GM19468 (cell line): ENCODE results near the gene DNAJC11.
"Not testable (repeated sequence)": the region's sequence is repeated elsewhere in the genome, so short reads cannot be mapped to it uniquely, and the experiment has no call there.

Experiments
- ATAC-seq: cut with Tn5 transposase; IDR thresholded peaks from one replicate; pipeline ENCODE4 v1.9.1; 2021; ENCODE audit warnings: mild to moderate bottlenecking, moderate library complexity, moderate number of reproducible peaks; ENCODE audit not compliant: unreplicated experiment; ENCODE audit errors: extremely low read depth

Gene DNAJC11, protein sequence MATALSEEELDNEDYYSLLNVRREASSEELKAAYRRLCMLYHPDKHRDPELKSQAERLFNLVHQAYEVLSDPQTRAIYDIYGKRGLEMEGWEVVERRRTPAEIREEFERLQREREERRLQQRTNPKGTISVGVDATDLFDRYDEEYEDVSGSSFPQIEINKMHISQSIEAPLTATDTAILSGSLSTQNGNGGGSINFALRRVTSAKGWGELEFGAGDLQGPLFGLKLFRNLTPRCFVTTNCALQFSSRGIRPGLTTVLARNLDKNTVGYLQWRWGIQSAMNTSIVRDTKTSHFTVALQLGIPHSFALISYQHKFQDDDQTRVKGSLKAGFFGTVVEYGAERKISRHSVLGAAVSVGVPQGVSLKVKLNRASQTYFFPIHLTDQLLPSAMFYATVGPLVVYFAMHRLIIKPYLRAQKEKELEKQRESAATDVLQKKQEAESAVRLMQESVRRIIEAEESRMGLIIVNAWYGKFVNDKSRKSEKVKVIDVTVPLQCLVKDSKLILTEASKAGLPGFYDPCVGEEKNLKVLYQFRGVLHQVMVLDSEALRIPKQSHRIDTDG

GRCh38 chr1:6701437-6702153, at the start of gene DNAJC11:
Gene DNAJC11 (minus strand): TSS chr1:6701816. CDS start chr1:6701800, 16 bp downstream.
- ATAC-seq, result peak; percentile 69

- ATAC-seq, result no peak
Measured at GRCh38 chr1:6750490-6750889, 48.9 kb upstream of the DNAJC11 start.

DNA sequence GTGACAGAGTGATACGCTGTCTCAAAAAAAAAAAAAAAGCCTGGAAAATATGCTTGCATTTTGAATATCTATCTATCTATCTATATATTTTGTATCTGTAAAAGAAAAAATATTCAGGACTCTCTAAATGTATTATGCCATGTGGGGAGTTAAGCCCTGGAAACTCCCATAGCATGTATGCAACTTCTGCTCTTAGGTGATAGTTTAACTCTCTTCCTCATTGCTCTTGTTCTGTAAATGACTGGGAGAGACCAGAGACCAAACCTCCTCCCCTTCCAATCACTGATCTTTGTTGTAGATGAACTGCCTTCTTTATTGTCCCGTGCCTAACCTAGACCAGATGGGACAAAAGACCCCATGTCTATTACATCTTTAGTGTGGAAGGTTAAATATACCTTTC, 46.1 kb upstream of the DNAJC11 start:
- ATAC-seq, result no peak

DNA sequence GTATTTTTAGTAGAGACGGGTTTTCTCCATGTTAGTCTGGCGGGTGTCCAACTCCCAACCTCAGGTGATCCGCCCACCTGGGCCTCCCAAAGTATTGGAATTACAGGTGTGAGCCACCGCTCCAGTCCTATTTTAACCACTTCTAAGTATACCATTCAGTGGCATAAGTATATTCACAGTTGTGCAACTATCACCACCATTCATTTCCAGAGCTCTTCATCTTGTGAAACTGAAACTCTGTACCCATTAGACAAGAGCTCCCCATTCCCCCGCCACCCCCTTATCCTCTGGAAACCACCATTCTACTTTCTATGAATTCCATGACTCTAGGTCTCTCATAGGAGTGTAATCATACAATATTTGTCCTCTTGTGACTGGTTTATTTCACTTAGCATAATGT, 43.5 kb upstream of the DNAJC11 start:
- no peak for ATAC-seq

DNA sequence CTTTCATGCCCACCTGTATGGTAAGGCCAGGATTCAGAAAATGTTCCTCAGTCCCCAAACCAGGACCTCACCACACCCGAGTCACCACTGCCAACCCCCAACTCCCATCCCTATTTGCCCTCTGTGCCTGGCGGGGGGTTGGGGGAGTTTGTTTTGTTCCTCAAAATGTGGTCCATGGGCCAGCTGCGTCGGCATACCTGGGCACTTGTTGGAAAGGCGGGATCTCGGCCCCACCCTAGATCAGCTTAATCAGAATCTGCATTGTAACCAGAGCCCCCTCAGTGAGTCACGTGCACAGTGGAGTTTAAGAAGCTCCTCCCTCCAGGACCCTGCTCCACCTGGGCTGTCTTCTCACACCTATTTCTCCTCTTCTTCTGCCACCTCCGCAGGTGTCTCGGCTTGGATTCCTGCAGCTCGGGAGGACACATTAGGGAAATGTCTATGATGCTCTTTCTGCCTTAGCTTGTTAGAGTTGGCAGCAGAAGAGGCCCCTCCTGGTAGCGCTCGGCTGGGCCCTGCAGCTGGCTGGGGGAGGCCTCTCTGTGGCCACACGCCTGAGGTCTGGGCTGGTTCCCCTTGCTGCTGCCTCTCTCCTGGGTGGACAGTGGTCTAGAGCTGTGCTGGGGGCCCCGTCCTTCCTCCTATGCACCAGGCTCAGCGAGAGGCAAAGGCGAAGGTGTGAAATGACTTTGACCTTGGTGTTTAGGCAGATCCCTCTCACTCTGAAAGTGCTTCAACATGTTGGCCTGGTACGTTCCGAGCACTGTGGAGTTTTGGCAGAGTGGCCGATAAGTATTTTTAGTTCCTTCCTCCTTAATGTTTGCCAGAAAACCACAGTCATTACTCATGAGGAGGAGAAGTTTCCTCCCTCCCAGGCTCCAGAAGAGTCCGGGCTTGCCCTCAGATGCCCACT, 41.8 kb upstream of the DNAJC11 start:
- no peak for ATAC-seq

GRCh38 chr1:6742676-6743188, 41.1 kb upstream of the DNAJC11 start:
- ATAC-seq, result not testable (repeated sequence)

GRCh38 chr1:6738987-6739676, 37.5 kb upstream of the DNAJC11 start:
- no peak for ATAC-seq

GRCh38 chr1:6732942-6733341, 31.3 kb upstream of the DNAJC11 start:
- no peak for ATAC-seq

- ATAC-seq, result no peak
Measured at GRCh38 chr1:6731905-6732304, 30.3 kb upstream of the DNAJC11 start.

DNA sequence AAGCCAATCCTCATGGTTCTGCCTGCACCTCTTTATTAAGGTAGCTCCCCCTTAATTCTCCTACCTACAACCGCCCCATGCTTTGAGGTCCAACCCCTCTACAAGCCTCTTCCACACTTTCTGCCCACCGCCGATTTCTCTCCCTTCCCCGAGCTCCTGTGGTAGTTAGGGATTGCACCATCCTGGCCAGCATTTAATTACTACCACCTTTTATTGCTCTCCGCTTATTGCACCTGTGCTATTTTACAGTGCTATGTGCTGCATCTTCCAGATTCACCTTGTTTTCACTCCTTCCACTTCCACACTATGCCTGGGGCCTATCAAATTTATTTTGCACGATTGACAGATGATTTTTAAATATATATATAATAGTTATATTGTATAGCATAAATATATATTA, 29.3 kb upstream of the DNAJC11 start:
- no peak for ATAC-seq

DNA sequence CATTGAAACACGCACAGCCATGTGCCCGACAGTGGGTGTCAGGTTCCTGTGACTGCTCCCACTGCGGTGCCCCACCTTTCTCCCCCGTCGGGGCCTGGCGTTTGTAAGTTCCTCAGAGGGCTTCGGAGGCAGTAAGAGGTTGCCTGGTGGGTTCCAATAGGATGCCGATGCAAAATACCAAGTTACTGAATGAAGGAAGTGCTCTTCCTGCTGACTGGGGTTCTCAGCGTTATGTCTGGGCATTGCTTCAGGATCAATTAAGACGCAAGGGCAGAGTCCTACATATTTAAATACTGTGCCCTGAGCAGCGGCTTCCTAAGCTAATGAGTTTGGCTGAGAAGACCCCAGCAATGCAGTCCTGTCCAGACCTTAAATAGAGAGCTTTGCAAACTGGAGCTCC, 28.9 kb upstream of the DNAJC11 start:
- ATAC-seq, result no peak

GRCh38 chr1:6727535-6727934, 25.9 kb upstream of the DNAJC11 start:
- ATAC-seq, result no peak

DNA sequence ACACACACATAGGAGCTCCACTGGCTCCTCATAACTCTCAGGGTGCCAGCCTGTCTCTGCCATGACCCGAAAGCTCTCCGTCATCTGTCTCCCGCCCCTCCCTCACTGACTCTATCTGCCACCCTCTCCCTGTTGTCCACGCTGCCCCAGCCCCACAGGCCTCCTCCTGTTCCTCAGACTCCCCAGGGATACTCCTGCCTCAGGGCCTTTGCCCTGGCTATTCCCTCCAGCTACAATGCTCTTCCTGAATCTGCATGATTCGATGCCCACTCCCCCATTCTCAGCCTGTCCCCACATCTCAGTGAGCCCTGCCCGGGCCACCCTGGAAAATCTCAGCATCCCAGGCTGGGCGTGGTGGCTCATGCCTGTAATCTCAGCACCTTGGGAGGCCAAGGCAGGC, 24.6 kb upstream of the DNAJC11 start:
- ATAC-seq, result no peak

- no peak for ATAC-seq
Measured at GRCh38 chr1:6724517-6725141, 23.0 kb upstream of the DNAJC11 start.

- ATAC-seq, result no peak
Measured at GRCh38 chr1:6723621-6724428, 22.2 kb upstream of the DNAJC11 start.

DNA sequence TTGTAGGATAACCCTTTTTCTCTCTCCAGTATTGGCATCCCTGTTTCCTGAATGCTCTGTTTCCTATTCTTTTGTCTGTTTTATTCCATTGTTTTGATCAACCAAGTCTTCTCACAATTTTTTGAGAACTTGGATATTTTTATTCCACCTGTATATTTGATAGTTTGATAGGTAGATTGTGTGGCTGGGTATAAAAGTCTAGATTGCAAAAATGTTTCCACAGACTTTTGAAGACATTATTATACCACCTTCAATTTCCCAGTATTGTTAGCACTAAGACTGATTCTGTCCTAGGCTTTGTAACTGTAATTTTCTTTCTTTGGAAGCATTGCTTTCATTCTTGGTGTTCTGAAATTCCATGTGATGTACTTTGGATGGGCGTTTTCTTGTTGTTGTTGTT, 9.6 kb upstream of the DNAJC11 start:
- ATAC-seq, result no peak

DNA sequence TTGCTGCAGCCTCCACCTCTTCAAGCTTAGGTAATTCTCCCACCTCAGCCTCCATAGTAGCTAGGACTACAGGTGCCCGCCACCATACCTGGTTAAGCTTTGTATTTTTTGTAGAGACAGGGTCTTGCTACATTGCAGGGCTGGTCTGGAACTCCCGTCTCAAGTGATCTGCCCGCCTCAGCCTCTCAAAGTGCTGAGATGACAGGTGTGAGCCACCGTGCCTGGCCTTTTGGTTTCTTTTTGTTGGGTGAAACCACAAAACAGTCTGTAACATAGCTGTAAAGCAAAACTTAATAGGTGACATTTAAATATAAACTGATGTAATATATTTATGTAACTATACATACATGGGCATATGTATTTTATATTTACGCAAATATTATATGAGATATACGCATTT, 3.1 kb upstream of the DNAJC11 start:
- ATAC-seq, result no peak

DNA sequence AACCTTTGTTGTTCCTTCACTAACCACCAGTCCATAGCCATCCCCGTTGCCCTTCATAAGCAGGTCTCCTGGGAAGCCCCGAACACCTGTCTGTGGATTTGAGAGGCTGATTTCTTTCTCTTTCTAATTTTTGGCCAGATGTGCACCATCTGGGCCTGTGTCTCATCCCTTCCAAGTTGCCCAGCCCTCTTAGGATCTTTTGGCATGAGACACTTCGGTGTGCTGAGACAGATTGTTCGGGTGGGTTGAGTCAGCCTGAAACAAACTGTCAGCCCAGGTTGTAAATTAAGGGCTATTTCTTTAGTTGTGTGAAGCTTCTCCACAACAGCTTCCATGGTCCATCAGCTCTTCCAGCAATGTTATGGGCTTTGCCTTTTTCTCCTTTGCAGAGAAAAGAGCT, 1.4 kb upstream of the DNAJC11 start:
- ATAC-seq, result no peak
